Sigmoid colon (tissue), 3 donors: ENCODE data around the gene RANBP9.

Experiments used
- POLR2A ChIP-seq, 2 donors: fragments of 450-650 bp; IDR thresholded peaks; one replicate each; pipeline ENCODE4 v1.6.1; 2016; ENCODE audit warnings: antibody characterized with exemption in 2 of 2, mild to moderate bottlenecking in 2 of 2, moderate library complexity in 2 of 2
- TF ChIP-seq, protein P1 (sequence below), 4 experiments: fragments of 450-650 bp in 3 of 4; fragments of 200-600 bp in 1 of 4; IDR thresholded peaks; one replicate each; pipeline ENCODE4 v1.5.1; 2016 to 2019; ENCODE audit warnings: antibody characterized with exemption in 4 of 4, mild to moderate bottlenecking in 3 of 4, moderate library complexity in 2 of 4

DNA sequence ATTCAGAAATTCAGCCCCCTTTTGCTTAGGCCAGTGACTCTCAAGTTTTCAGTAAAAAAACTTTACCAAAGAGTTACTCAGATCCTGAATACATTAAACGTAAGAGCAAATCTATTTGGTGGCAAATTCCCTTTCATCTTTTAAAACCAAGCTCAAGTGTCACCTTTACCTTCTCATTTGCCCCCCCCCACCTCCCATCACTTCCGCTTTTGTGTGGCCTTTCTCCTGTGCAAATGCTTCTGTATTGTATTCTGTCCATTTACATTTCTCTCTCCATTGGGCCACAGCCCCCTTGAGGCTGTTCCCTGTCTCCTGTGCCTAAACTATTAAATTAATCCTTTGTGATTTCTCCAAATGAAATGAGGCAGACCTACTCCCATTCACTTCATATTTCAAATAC, 94.6 kb downstream of the RANBP9 start:
- TF ChIP-seq, protein P1, sequence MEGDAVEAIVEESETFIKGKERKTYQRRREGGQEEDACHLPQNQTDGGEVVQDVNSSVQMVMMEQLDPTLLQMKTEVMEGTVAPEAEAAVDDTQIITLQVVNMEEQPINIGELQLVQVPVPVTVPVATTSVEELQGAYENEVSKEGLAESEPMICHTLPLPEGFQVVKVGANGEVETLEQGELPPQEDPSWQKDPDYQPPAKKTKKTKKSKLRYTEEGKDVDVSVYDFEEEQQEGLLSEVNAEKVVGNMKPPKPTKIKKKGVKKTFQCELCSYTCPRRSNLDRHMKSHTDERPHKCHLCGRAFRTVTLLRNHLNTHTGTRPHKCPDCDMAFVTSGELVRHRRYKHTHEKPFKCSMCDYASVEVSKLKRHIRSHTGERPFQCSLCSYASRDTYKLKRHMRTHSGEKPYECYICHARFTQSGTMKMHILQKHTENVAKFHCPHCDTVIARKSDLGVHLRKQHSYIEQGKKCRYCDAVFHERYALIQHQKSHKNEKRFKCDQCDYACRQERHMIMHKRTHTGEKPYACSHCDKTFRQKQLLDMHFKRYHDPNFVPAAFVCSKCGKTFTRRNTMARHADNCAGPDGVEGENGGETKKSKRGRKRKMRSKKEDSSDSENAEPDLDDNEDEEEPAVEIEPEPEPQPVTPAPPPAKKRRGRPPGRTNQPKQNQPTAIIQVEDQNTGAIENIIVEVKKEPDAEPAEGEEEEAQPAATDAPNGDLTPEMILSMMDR (IDR thresholded peaks at IDR 0.05) = no peak
- no peak for TF ChIP-seq POLR2A (IDR thresholded peaks at IDR 0.05)
